HUES48 (cell line): ENCODE results near the gene THSD4.

ENCODE experiments used
- H3K27ac ChIP-seq: one replicate; pipeline ENCODE4 v1.7.0; 2013; ENCODE audit warnings: low read depth, low read length, inconsistent platforms
- H3K27me3 ChIP-seq: 2 replicates; pipeline ENCODE4 v1.6.1; 2013; ENCODE audit warnings: mild to moderate bottlenecking, low read length; ENCODE audit not compliant: control insufficient read depth, insufficient read depth
- H3K36me3 ChIP-seq: 2 replicates; pipeline ENCODE4 v1.6.1; 2013; ENCODE audit warnings: low read length; ENCODE audit not compliant: control insufficient read depth, insufficient read depth
- H3K4me1 ChIP-seq: 2 replicates; pipeline ENCODE4 v1.6.1; 2013; ENCODE audit warnings: mild to moderate bottlenecking, low read length; ENCODE audit not compliant: control insufficient read depth, insufficient read depth
- H3K4me3 ChIP-seq: 2 replicates; pipeline ENCODE4 v1.5.1; 2013; ENCODE audit warnings: mild to moderate bottlenecking, low read depth, low read length
- H3K9ac ChIP-seq: 2 replicates; pipeline ENCODE4 v1.6.1; 2013; ENCODE audit warnings: mild to moderate bottlenecking, low read depth, low read length, moderate library complexity
- H3K9me3 ChIP-seq: 2 replicates; pipeline ENCODE4 v1.6.1; 2013; ENCODE audit warnings: low read length; ENCODE audit not compliant: control insufficient read depth, insufficient read depth

THSD4 gene

GRCh38 chr15:71586463-71586862 is 471.2 kb downstream of the THSD4 start:
- H3K9me3 ChIP-seq: 0 out of 2 replicates have a peak, but pooled peaks cover 8% of the 10 kb centered on the region
- no peak overlapping the region for H3K27ac ChIP-seq
- H3K36me3 ChIP-seq: no peaks in the 10 kb centered on the region
- no peak overlapping the region for H3K4me3 ChIP-seq
- no peaks in the 10 kb centered on the region for H3K4me1 ChIP-seq
- H3K9ac ChIP-seq: no peak overlapping the region
- no peaks in the 10 kb centered on the region for H3K27me3 ChIP-seq

DNA sequence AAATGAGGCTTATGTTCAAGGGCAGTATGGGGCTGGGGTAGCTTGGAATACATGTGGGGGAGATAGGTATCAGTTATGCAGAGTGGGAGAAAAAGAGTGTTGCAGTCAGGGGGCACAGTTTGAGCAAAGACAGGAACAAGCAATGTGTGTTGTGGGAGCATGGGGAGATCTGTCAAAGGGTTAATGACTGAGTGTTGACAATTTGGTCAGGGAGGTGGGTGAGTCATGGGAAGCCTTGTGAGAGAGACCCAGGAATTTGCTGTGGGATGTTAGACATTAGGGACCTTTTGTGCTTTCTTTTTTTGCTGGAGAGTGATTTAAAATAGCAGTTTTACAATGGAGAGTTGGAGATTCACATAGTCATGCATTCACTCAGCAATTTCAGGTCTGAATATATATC is 473.5 kb downstream of the THSD4 start:
- no peak overlapping the region for H3K9ac ChIP-seq
- no peaks in the 10 kb centered on the region for H3K36me3 ChIP-seq
- H3K9me3 ChIP-seq: 0 out of 2 replicates have a peak, but pooled peaks cover 8% of the 10 kb centered on the region
- no peak overlapping the region for H3K27ac ChIP-seq
- H3K4me1 ChIP-seq: no peaks in the 10 kb centered on the region
- H3K27me3 ChIP-seq: no peaks in the 10 kb centered on the region
- no peak overlapping the region for H3K4me3 ChIP-seq

GRCh38 chr15:71591057-71591456 is 475.8 kb downstream of the THSD4 start:
- Histone ChIP-seq H3K9me3 (no peaks in the 10 kb centered on the region), H3K9ac (no peak overlapping the region), H3K4me1 (no peaks in the 10 kb centered on the region), H3K27me3 (no peaks in the 10 kb centered on the region), H3K27ac (no peak overlapping the region), H3K4me3 (no peak overlapping the region), H3K36me3 (no peaks in the 10 kb centered on the region)

DNA sequence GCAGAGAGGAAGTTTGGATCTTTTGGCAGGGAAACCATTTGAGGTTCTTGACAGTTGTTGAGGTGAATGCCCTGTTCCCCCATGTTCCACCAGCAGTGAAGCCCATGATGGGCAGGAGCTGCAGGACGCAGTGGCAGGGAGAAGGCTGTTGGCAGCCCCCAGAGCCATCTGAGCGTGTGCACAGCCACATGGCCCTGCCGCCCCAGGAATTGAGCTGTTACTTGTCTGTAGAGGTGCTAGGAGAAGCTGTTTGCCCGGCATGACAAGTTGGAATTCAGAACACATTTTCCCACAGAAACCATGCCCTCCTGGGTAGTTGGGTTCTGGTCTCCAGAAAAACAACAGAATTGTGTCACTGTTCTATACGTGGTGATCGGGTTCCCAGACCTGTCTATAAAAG is 476.9 kb downstream of the THSD4 start:
- no peak overlapping the region for H3K4me3 ChIP-seq
- H3K4me1 ChIP-seq: no peaks in the 10 kb centered on the region
- no peaks in the 10 kb centered on the region for H3K36me3 ChIP-seq
- H3K9me3 ChIP-seq: no peaks in the 10 kb centered on the region
- no peaks in the 10 kb centered on the region for H3K27me3 ChIP-seq
- no peak overlapping the region for H3K27ac ChIP-seq
- no peak overlapping the region for H3K9ac ChIP-seq

- H3K9ac ChIP-seq: no peak overlapping the region
- H3K4me3 ChIP-seq: no peak overlapping the region
- H3K27me3 ChIP-seq: no peaks in the 10 kb centered on the region
- H3K9me3 ChIP-seq: no peaks in the 10 kb centered on the region
- no peak overlapping the region for H3K27ac ChIP-seq
- H3K4me1 ChIP-seq: 0 out of 2 replicates have a peak, but pooled peaks cover 5% of the 10 kb centered on the region
- H3K36me3 ChIP-seq: no peaks in the 10 kb centered on the region
Measured at GRCh38 chr15:71595846-71596553, 480.7 kb downstream of the THSD4 start.

DNA sequence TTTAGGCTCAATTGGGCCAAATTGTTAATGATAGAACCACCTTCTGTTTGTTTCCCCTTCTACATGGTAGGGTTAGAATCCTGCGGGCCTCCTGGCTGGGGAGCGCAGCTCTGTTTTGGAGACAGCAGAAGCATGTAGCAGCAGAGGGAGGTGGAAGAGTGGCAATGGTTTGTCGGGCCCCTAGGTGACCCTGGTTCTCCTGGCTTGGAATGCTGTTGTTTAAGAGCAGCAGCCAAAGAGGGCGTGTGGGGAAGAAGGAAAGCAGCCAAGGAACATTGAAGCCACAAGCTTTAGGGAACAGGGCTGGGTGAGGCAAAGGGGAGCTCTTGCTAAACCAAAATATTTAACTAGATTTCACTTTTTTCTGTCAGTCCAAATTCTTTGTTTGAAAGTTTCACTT is 481.4 kb downstream of the THSD4 start:
- Histone ChIP-seq H3K36me3 (no peaks in the 10 kb centered on the region), H3K9me3 (no peaks in the 10 kb centered on the region), H3K4me3 (no peak overlapping the region), H3K9ac (no peak overlapping the region), H3K27ac (no peak overlapping the region), H3K27me3 (no peaks in the 10 kb centered on the region), H3K4me1 (0 out of 2 replicates have a peak, but pooled peaks cover 5% of the 10 kb centered on the region)

- no peaks in the 10 kb centered on the region for H3K9me3 ChIP-seq
- H3K36me3 ChIP-seq: no peaks in the 10 kb centered on the region
- no peak overlapping the region for H3K9ac ChIP-seq
- 0 out of 2 replicates have a peak, but pooled peaks cover 5% of the 10 kb centered on the region for H3K4me1 ChIP-seq
- no peak overlapping the region for H3K4me3 ChIP-seq
- no peaks in the 10 kb centered on the region for H3K27me3 ChIP-seq
- no peak overlapping the region for H3K27ac ChIP-seq
Measured at GRCh38 chr15:71597126-71597525, 481.9 kb downstream of the THSD4 start.

DNA sequence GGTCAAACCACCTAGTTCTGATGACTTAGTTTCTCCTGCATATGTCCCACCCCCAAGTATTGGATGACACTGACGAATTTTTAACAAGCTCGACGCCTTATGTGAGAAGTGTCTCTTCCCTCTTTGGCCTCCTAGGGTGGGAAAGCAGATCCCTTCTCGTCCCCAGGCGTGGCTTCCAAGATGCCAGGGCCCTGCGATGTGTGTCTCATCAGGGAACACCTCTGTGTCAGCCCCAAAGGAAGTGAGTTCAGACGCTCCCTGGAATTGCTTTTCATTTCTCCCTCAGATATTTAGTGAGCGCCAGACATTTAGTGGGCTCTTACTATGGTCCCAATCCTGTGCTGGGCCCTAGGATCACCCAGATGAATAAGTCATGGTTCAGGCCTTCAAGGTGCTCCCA is 482.4 kb downstream of the THSD4 start:
- H3K9ac ChIP-seq: no peak overlapping the region
- H3K27ac ChIP-seq: no peak overlapping the region
- H3K4me1 ChIP-seq: 0 out of 2 replicates have a peak, but pooled peaks cover 5% of the 10 kb centered on the region
- H3K9me3 ChIP-seq: no peaks in the 10 kb centered on the region
- H3K36me3 ChIP-seq: no peaks in the 10 kb centered on the region
- no peak overlapping the region for H3K4me3 ChIP-seq
- no peaks in the 10 kb centered on the region for H3K27me3 ChIP-seq

DNA sequence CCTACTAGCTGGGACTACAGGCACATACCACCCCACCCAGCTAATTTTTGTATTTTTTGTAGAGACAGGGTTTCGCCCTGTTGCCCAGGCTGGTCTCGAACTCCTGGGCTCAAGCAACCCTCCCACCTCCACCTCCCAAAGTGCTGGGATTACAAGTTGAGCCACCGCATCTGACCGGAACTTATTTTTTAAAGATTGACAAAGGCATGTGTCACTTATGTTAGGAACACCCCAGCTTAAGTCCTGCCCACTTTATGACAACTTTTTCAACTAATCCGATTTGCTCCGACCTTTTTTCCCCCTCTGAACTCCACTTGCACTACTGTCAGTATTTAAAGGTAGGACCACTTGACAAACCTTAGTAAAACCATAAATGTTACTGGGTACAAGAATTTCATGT is 483.5 kb downstream of the THSD4 start:
- H3K27ac ChIP-seq: no peak overlapping the region

GRCh38 chr15:71599418-71600151 is 484.3 kb downstream of the THSD4 start:
- Histone ChIP-seq H3K27me3 (no peaks in the 10 kb centered on the region), H3K4me3 (no peak overlapping the region), H3K36me3 (no peaks in the 10 kb centered on the region), H3K9ac (no peak overlapping the region), H3K27ac (no peak overlapping the region), H3K4me1 (0 out of 2 replicates have a peak, but pooled peaks cover 5% of the 10 kb centered on the region), H3K9me3 (no peaks in the 10 kb centered on the region)

More for the DNA sequence above, 483.5 kb downstream of the THSD4 start:
- no peak overlapping the region for H3K9ac ChIP-seq
- no peaks in the 10 kb centered on the region for H3K27me3 ChIP-seq
- no peak overlapping the region for H3K4me3 ChIP-seq
- H3K4me1 ChIP-seq: 0 out of 2 replicates have a peak, but pooled peaks cover 5% of the 10 kb centered on the region
- H3K9me3 ChIP-seq: no peaks in the 10 kb centered on the region
- H3K36me3 ChIP-seq: no peaks in the 10 kb centered on the region

- H3K27ac ChIP-seq: no peak overlapping the region
- no peaks in the 10 kb centered on the region for H3K36me3 ChIP-seq
- no peaks in the 10 kb centered on the region for H3K27me3 ChIP-seq
Measured at GRCh38 chr15:71600237-71600636, 485.0 kb downstream of the THSD4 start.

More at GRCh38 chr15:71600237-71600636, 485.0 kb downstream of the THSD4 start:
- 0 out of 2 replicates have a peak, but pooled peaks cover 5% of the 10 kb centered on the region for H3K4me1 ChIP-seq
- H3K9me3 ChIP-seq: no peaks in the 10 kb centered on the region
- H3K9ac ChIP-seq: no peak overlapping the region
- no peak overlapping the region for H3K4me3 ChIP-seq
